Tibial nerve (tissue), 4 donors: ENCODE data around the gene PRPH. TPM values are rescaled to one million over a fixed set of nuclear protein-coding genes. Genes with fewer than 3 reads are reported as not detected.
A peak's percentile ranks its signal among the peaks of the same experiment; 100 is the strongest.

Source experiments
- DNase-seq, 2 donors: peaks; one replicate each; pipeline ENCODE4 v3.0.0-alpha.2; 2019; ENCODE audit warnings: low spot score in 2 of 2
- H3K27ac ChIP-seq, 4 donors: fragments of 200-600 bp; sonication (generic) in 3 of 4; one replicate each; pipeline ENCODE4 v1.5.1; 2017 to 2019; ENCODE audit warnings: mild to moderate bottlenecking in 1 of 4
- H3K27me3 ChIP-seq, 2 donors: fragments of 200-600 bp; sonication (generic) in 1 of 2; one replicate each; pipeline versions ENCODE4 v1.5.1 to v1.6.0; 2017 to 2019
- H3K36me3 ChIP-seq, 3 donors: fragments of 200-600 bp; sonication (generic); one replicate each; pipeline ENCODE4 v1.5.1; 2018 to 2019
- H3K4me1 ChIP-seq, 4 donors: fragments of 200-600 bp; sonication (generic) in 3 of 4; one replicate each; pipeline ENCODE4 v1.5.1; 2017 to 2019
- H3K4me3 ChIP-seq, 4 donors: fragments of 200-600 bp; sonication (generic) in 3 of 4; one replicate each; pipeline ENCODE4 v1.5.1; 2017 to 2019; ENCODE audit warnings: mild to moderate bottlenecking in 1 of 4, moderate library complexity in 1 of 4
- H3K9me3 ChIP-seq, 4 donors: fragments of 200-600 bp; sonication (generic) in 3 of 4; one replicate each; pipeline ENCODE4 v1.5.1; 2017 to 2019
- EP300 ChIP-seq, 2 donors: sonication (generic); formaldehyde crosslinking; IDR thresholded peaks; one replicate each; pipeline ENCODE4 v1.6.1; 2017; ENCODE audit warnings: antibody characterized with exemption in 2 of 2, mild to moderate bottlenecking in 1 of 2
- POLR2A ChIP-seq, 2 donors: fragments of 450-650 bp; IDR thresholded peaks; one replicate each; pipeline ENCODE4 v1.6.1; 2017; ENCODE audit warnings: antibody characterized with exemption in 2 of 2, mild to moderate bottlenecking in 2 of 2, moderate library complexity in 2 of 2
- WGBS, 2 donors: methylation state at CpG; one replicate each; pipeline ENCODE4 v1.1.5; 2018; 5-methylcytosine and 5-hydroxymethylcytosine counted together
- total RNA-seq, 4 donors: library from RNA; depleted of rRNA; stranded (reverse); fragments of >200 nt; gene quantifications; one replicate each; pipeline ENCODE4 v1.1.0, GENCODE V29; 2016
- TF ChIP-seq, protein P1 (sequence below), 5 experiments: fragments of 200-600 bp in 3 of 5; fragments of 450-650 bp in 2 of 5; sonication (generic) in 3 of 5; IDR thresholded peaks; one replicate each; pipeline ENCODE4 v1.5.1; 2016 to 2019; ENCODE audit warnings: antibody characterized with exemption in 5 of 5, mild to moderate bottlenecking in 3 of 5, moderate library complexity in 2 of 5

The PRPH gene
- total RNA-seq, 4 donors from 2014 or later = 0.20 to 0.84 (median 0.22) TPM; not detected in 1

GRCh38 chr12:49342066-49342913, 47.3 kb downstream of the PRPH start:
- Histone ChIP-seq H3K27me3 (peaks cover 10 to 91% of the 10 kb centered on the region in 2 donors), H3K27ac (no peak overlapping the region), H3K9me3 (no peaks in the 10 kb centered on the region), H3K4me1 (peaks cover 0 to 57% (median 41%) of the 10 kb centered on the region in 4 donors), H3K4me3 (peak overlapping the region; percentile 21 to 59 (median 47)), H3K36me3 (no peaks in the 10 kb centered on the region)
- TF ChIP-seq EP300 (IDR thresholded peaks at IDR 0.05) = no peak
- TF ChIP-seq POLR2A (IDR thresholded peaks at IDR 0.05) = no peak
- TF ChIP-seq, protein P1, sequence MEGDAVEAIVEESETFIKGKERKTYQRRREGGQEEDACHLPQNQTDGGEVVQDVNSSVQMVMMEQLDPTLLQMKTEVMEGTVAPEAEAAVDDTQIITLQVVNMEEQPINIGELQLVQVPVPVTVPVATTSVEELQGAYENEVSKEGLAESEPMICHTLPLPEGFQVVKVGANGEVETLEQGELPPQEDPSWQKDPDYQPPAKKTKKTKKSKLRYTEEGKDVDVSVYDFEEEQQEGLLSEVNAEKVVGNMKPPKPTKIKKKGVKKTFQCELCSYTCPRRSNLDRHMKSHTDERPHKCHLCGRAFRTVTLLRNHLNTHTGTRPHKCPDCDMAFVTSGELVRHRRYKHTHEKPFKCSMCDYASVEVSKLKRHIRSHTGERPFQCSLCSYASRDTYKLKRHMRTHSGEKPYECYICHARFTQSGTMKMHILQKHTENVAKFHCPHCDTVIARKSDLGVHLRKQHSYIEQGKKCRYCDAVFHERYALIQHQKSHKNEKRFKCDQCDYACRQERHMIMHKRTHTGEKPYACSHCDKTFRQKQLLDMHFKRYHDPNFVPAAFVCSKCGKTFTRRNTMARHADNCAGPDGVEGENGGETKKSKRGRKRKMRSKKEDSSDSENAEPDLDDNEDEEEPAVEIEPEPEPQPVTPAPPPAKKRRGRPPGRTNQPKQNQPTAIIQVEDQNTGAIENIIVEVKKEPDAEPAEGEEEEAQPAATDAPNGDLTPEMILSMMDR (IDR thresholded peaks at IDR 0.05) = peak; percentile 77 to 83 (median 79)
- WGBS, 2 donors = 1 to 2% methylated on average over 34 to 45 of the region's 58 CpGs
- peak in 1 of 2 donors; percentile 40 for DNase-seq

DNA sequence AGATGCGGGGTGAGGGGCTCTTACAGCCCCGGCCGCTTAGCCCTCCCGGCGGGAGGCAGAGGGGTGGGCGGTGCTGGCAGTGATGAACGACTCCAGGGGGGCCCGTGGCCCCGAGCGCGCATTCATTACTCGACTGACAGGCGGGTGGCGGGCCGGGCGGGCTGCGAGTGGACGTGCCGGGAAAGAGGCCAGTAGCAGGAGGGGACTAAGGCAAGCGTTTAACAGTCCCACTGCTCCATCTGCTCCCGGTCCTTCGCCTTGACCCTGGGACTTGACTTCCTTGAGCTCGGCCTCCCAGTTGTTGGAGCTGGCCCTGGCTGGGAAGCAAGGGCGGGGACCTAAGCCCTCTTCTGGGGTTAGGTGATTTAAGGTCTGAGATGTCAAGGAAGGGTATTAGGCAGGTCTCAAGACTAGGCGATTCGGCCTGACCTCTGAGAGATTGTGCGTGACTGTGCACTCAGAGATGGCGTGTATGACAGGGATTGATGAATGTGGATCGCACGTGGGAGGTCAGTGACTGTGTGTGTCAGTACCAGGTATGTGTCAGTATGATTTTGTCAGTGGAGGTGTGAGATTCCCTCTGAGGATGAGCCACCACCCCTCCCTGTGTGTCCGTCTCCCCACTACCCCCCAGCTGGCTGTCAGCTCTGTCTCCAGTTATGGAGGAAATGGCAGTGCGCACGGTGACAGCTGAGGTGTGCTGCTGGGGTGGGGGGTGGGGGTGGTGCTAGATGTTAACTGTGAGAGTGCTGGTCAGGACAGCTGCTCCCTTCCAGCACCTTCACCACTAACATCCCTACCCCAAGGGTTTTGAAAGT, 48.2 kb downstream of the PRPH start:
- TF ChIP-seq POLR2A (IDR thresholded peaks at IDR 0.05) (no peak), EP300 (IDR thresholded peaks at IDR 0.05) (no peak)
- TF ChIP-seq, protein P1 (IDR thresholded peaks at IDR 0.05) = no peak
- H3K4me1 ChIP-seq = peaks cover 0 to 59% (median 47%) of the 10 kb centered on the region in 4 donors
- H3K4me3 ChIP-seq = peak overlapping the region; percentile 21 to 59 (median 47)
- H3K36me3 ChIP-seq = no peaks in the 10 kb centered on the region
- 9% methylated on average over 15 to 17 of the region's 33 CpGs for WGBS, 2 donors
- no peak overlapping the region for H3K27ac ChIP-seq
- H3K27me3 ChIP-seq = peaks cover 10 to 91% of the 10 kb centered on the region in 2 donors
- DNase-seq = no peak
- no peaks in the 10 kb centered on the region for H3K9me3 ChIP-seq

GRCh38 chr12:49344486-49345050, 49.6 kb downstream of the PRPH start:
- 29 to 34% methylated on average over 15 of the region's 15 CpGs for WGBS, 2 donors
- DNase-seq = no peak
- H3K4me3 ChIP-seq = no peak overlapping the region

GRCh38 chr12:49345051-49345824, 50.3 kb downstream of the PRPH start:
- Histone ChIP-seq H3K27me3 (peaks cover 10 to 94% of the 10 kb centered on the region in 2 donors), H3K36me3 (no peaks in the 10 kb centered on the region)
- 1 to 7% methylated on average over 32 to 44 of the region's 70 CpGs for WGBS, 2 donors

More at GRCh38 chr12:49344486-49345050, 49.6 kb downstream of the PRPH start:
- no peak for TF ChIP-seq EP300 (IDR thresholded peaks at IDR 0.05)
- TF ChIP-seq, protein P1 (IDR thresholded peaks at IDR 0.05) = no peak
- TF ChIP-seq POLR2A (IDR thresholded peaks at IDR 0.05) = no peak
- Histone ChIP-seq H3K4me1 (peaks cover 0 to 59% (median 47%) of the 10 kb centered on the region in 4 donors), H3K36me3 (no peaks in the 10 kb centered on the region), H3K27me3 (peaks cover 10 to 92% of the 10 kb centered on the region in 2 donors), H3K27ac (no peak overlapping the region), H3K9me3 (no peaks in the 10 kb centered on the region)

More at GRCh38 chr12:49345051-49345824, 50.3 kb downstream of the PRPH start:
- H3K27ac ChIP-seq = no peak overlapping the region
- H3K4me1 ChIP-seq = peaks cover 0 to 59% (median 47%) of the 10 kb centered on the region in 4 donors
- TF ChIP-seq EP300 (IDR thresholded peaks at IDR 0.05) = no peak
- TF ChIP-seq POLR2A (IDR thresholded peaks at IDR 0.05) = no peak
- DNase-seq = no peak
- H3K4me3 ChIP-seq = peak overlapping the region; percentile 17 to 45 (median 21)
- no peaks in the 10 kb centered on the region for H3K9me3 ChIP-seq
